A673 (cell line): Measurements from ENCODE around the gene SLC6A18. TPM values are rescaled to one million over a fixed set of nuclear protein-coding genes. Genes with fewer than 3 reads are reported as not detected.

Experiments used
- BruUV-seq: library from RNA; stranded (reverse); fragments of 400-500 nt; replicated peaks from 2 replicates; lab custom pipeline; 2021; lab: Mats Ljungman, UMichigan
- CTCF ChIA-PET: fragments of 300-600 bp; sonication (Branson Sonifier 250); formaldehyde crosslinking; loops from one replicate; lab custom pipeline; 2022; ENCODE audit warnings: antibody characterized with exemption; lab: Charles Lee
- POLR2A ChIA-PET: fragments of 300-600 bp; sonication (Branson Sonifier 250); formaldehyde crosslinking; loops from one replicate; lab custom pipeline; 2022; ENCODE audit warnings: antibody characterized with exemption; ENCODE audit not compliant: low non-redundant PET; lab: Charles Lee
- DNase-seq: peaks from one replicate; pipeline ENCODE4 v3.0.0-alpha.2; 2015; ENCODE audit warnings: low spot score
- H3K27ac ChIP-seq: fragments of 200-600 bp; sonication (generic); 2 replicates; pipeline ENCODE4 v1.5.1; 2016; ENCODE audit warnings: mixed run types, low read depth, mild to moderate bottlenecking, mixed read lengths, antibody characterized with exemption, low read length; ENCODE audit not compliant: poor library complexity, severe bottlenecking
- H3K27me3 ChIP-seq: fragments of 200-600 bp; sonication (generic); replicated peaks from 2 replicates; pipeline ENCODE4 v1.6.1; 2017; ENCODE audit warnings: mixed run types, low read depth, mild to moderate bottlenecking, mixed read lengths, antibody characterized with exemption, low read length; ENCODE audit not compliant: insufficient read depth, poor library complexity
- H3K36me3 ChIP-seq: fragments of 200-600 bp; sonication (generic); 2 replicates; pipeline ENCODE4 v1.6.1; 2016; ENCODE audit warnings: mixed run types, mild to moderate bottlenecking, mixed read lengths, antibody characterized with exemption, low read length; ENCODE audit not compliant: insufficient read depth, poor library complexity, severe bottlenecking
- H3K4me1 ChIP-seq: fragments of 200-600 bp; sonication (generic); 2 replicates; pipeline ENCODE4 v1.6.1; 2017; ENCODE audit warnings: mixed run types, mild to moderate bottlenecking, mixed read lengths, antibody characterized with exemption, low read length; ENCODE audit not compliant: insufficient read depth, poor library complexity, severe bottlenecking
- H3K4me3 ChIP-seq: fragments of 200-600 bp; sonication (generic); 2 replicates; pipeline ENCODE4 v1.5.1; 2016; ENCODE audit warnings: low read depth, mixed run types, mild to moderate bottlenecking, mixed read lengths, low read length; ENCODE audit not compliant: poor library complexity, severe bottlenecking
- H3K9me3 ChIP-seq: fragments of 200-600 bp; sonication (generic); 2 replicates; pipeline ENCODE4 v1.6.1; 2016; ENCODE audit warnings: mixed run types, low read depth, mild to moderate bottlenecking, mixed read lengths, antibody characterized with exemption, low read length; ENCODE audit not compliant: poor library complexity, severe bottlenecking
- CTCF ChIP-seq: fragments of 300-800, 200-600 bp; sonication (generic); conservative IDR thresholded peaks from 2 replicates; pipeline ENCODE4 v1.5.1; 2017; ENCODE audit warnings: low read depth, mild to moderate bottlenecking, antibody characterized with exemption, low read length, moderate library complexity, mixed read lengths
- EZH2 ChIP-seq: fragments of 200-600 bp; sonication (generic); IDR thresholded peaks from 2 replicates; pipeline ENCODE4 v1.6.1; 2017; ENCODE audit warnings: borderline replicate concordance, low read depth, mild to moderate bottlenecking, mixed read lengths, antibody characterized with exemption, low read length; ENCODE audit not compliant: poor library complexity, severe bottlenecking
- intact Hi-C: fragments of 100-400 bp; cut with micrococcal nuclease; formaldehyde crosslinking; loops from one replicate; pipeline ENCODE4 v1.10.0; 2022; ENCODE audit not compliant: unreplicated experiment
- total RNA-seq: library from RNA; stranded (reverse); gene quantifications from 2 replicates; pipeline ENCODE4 v1.2.3, GENCODE V29; 2021

Gene SLC6A18
- total RNA-seq, 1 experiment from 2014 or later = not detected

GRCh38 chr5:1220831-1221230 lies 4.3 kb upstream of the SLC6A18 start:
- POLR2A ChIA-PET = no interaction called here
- BruUV-seq = no TSS peak
- no peak for DNase-seq
- Histone ChIP-seq H3K9me3 (no peaks in the 10 kb centered on the region), H3K36me3 (no peaks in the 10 kb centered on the region), H3K4me1 (no peaks in the 10 kb centered on the region), H3K4me3 (no peak overlapping the region), H3K27ac (no peak overlapping the region), H3K27me3 (peaks cover 4% of the 10 kb centered on the region)
- CTCF ChIA-PET = no interaction called here
- intact Hi-C loops = no loop called here
- TF ChIP-seq CTCF = no peak
- no peak for TF ChIP-seq EZH2

- H3K36me3 ChIP-seq = no peaks in the 10 kb centered on the region
- peaks cover 4% of the 10 kb centered on the region for H3K27me3 ChIP-seq
- H3K4me3 ChIP-seq = no peak overlapping the region
- CTCF ChIA-PET = no interaction called here
- no peak overlapping the region for H3K27ac ChIP-seq
- H3K4me1 ChIP-seq = no peaks in the 10 kb centered on the region
- no peak for DNase-seq
- no peaks in the 10 kb centered on the region for H3K9me3 ChIP-seq
- no TSS peak for BruUV-seq
- intact Hi-C loops = no loop called here
- TF ChIP-seq EZH2 = no peak
- TF ChIP-seq CTCF = no peak
- POLR2A ChIA-PET = no interaction called here
These were observed 3.5 kb upstream of the SLC6A18 start for GRCh38 chr5:1221721-1222120.

- ChIA-PET CTCF (no interaction called here), POLR2A (no interaction called here)
- H3K4me3 ChIP-seq = no peak overlapping the region
- H3K27ac ChIP-seq = no peak overlapping the region
- intact Hi-C loops = no loop called here
- H3K4me1 ChIP-seq = no peaks in the 10 kb centered on the region
- no peak for TF ChIP-seq CTCF
- TF ChIP-seq EZH2 = no peak
- no peaks in the 10 kb centered on the region for H3K36me3 ChIP-seq
- no peak for DNase-seq
- peaks cover 5% of the 10 kb centered on the region for H3K27me3 ChIP-seq
- BruUV-seq = no TSS peak
- H3K9me3 ChIP-seq = no peaks in the 10 kb centered on the region
These were observed 3.0 kb upstream of the SLC6A18 start for GRCh38 chr5:1222147-1222546.
